ENCODE data around the gene MUS81.

GRCh38 chr11:65895482-65895981, 35.3 kb downstream of the MUS81 start:
- TF ChIP-seq ZNF274 (IDR thresholded peaks at IDR 0.05; ENCODE audit: low read depth, low read length) (no peak), YY1 (IDR thresholded peaks at IDR 0.05; ENCODE audit: insufficient read depth, insufficient read length) (no peak)

All from NT2/D1 (cell line).